ENCODE results near the gene KRTAP4-9. TPM values are rescaled to one million over a fixed set of nuclear protein-coding genes. Genes with fewer than 3 reads are reported as not detected.
"Not testable (repeated sequence)": the region's sequence is repeated elsewhere in the genome, so short reads cannot be mapped to it uniquely, and the experiment has no call there.

Gene KRTAP4-9
- polyA plus RNA-seq, 4 donors: not detected

DNA sequence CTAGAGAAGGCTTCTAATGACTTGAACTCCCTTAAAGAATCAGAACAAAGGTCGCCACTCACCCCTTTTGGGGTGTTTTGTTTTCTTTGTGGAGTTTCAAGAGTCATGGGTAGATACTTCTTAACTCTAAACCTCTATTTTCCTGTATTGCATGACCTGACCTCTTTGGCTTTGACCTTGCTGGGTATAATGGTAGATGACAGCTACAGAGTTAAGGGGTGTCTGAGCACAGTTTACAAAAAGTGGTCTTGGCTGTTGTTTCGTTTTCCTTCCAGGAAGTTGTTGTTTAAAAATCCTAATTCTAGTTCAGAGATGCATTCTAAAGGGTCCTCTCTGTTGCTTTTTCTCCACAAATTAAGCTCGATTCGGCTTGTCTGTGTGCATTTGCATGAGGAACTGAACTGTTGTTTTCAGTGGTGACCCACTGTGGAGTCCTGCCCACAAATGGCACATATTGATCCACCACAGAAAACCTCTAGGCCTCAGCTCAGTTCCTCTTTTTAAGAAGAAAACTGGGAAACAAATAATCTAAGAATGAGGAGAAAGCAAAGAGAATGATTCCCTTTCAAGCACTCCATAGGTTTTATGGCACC, 16.3 kb upstream of the KRTAP4-9 start:
- DNase-seq (ENCODE audit: low read depth in 4 of 4, low spot score in 3 of 4): not testable (repeated sequence)

DNA sequence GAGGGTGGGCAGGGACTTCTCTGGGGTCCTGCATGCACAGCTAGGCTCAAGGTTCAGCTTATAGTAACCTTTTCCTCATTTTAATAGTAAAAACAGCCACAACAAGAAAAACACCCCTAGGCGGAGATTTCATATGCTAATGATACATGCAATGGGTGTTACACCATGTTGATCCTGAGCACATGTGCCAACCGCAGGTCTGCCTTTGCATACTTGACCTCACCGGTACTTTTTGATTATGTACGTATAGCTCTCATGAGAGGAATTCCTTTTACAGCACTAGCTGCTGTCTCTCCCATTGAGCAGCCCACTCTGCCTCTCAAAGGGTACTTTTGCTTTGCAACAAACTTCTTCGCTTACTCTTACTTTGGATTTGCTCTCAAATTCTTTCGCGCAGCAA, 9.1 kb upstream of the KRTAP4-9 start:
- DNase-seq (ENCODE audit: low read depth in 4 of 4, low spot score in 3 of 4): no peak

DNA sequence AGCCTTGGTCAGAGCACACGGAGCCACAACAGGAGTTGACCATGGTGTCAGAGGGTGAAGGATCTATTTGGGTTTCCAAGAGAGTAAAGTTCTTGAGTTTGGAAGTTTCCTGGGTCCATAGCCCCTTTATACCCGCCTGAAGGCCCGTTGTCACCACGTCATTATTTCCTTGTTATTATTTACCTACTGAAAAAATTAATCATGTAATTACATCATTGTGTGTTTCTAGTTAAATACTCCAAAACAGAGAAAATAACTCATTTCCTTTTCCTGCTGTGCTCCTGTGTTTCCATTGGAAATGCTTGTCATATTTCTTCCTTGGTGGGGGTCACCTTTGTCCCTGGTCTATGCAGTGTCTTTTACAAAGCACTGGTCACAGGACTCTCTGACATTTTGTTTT, 7.1 kb upstream of the KRTAP4-9 start, which contains the start of gene KRTAP4-8:
TSS of gene KRTAP4-8 (minus strand) at position 101 of the 400 bp plus-strand sequence. CDS start at position 43, 58 bp downstream.
- DNase-seq (ENCODE audit: low read depth in 4 of 4, low spot score in 3 of 4): no peak

- DNase-seq (ENCODE audit: low read depth in 4 of 4, low spot score in 3 of 4): no peak
These were observed 6.7 kb upstream of the KRTAP4-9 start for GRCh38 chr17:41098481-41098880.

GRCh38 chr17:41099682-41100480, 5.3 kb upstream of the KRTAP4-9 start:
- DNase-seq (ENCODE audit: low read depth in 4 of 4, low spot score in 3 of 4): not testable (repeated sequence)

DNA sequence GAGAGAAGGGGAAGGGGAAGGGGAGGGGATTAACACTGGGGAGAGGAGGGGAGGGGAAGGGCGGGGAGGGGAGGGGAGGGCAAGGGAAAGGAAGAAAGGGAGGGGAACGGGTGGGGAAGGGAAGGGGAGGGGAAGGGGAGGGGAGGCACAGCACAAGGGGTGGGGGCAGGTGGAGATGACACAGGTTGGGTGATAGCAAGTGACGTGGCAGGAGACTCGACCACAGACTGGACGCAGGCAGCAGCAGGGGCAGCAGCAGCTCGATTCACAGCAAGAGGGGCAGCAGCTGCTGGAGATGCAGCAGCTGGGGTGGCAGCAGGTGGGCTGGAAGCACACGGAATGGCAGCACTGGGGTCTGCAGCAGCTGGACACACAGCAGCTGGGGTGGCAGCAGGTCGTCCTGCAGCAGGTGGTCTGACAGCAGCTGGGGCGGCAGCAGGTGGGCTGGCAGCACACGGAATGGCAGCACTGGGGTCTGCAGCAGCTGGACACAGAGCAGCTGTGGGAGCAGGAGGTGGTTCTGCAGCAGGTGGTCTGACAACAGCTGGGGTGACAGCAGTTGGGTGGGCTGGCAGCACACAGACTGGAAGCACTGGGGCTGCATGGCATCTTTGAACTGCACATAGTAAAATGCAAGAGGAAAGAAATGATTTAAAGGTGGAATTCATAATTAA, 3.5 kb upstream of the KRTAP4-9 start, which contains the start of gene KRTAP4-16:
TSS of gene KRTAP4-16 (minus strand) at position 624 of the 674 bp plus-strand sequence. CDS start at position 624, 0 bp downstream.
- DNase-seq (ENCODE audit: low read depth in 4 of 4, low spot score in 3 of 4): no peak

GRCh38 chr17:41103896-41104295, 1.3 kb upstream of the KRTAP4-9 start:
- DNase-seq (ENCODE audit: low read depth in 4 of 4, low spot score in 3 of 4): no peak

- DNase-seq (ENCODE audit: low read depth in 4 of 4, low spot score in 3 of 4): not testable (repeated sequence)
These were observed 677 bp upstream of the KRTAP4-9 start for GRCh38 chr17:41104386-41105038.

DNA sequence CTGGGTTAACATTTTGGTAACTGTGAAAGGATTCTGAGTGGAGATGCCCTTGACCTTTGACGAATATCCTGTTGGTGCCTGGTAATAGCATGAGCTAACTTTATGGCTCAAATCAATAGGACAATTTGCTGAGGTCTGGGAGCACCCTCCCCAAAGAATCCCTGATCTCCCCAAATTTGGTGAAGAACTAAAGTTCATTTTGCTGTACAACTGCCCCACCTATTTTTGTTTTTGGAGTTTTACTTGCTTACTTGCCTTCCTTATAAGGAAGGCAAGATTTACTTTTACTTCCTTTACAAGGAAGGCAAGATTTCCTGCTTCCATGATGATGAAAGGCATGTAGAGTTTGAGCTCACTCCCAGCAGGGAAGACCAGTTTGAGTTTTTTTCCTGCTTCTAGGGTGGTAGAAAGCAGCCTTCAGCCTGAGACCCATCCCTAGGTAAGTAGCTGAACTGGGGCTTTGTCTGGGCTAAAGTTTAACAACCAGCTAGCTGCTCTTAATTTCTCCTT, 2.8 kb downstream of the KRTAP4-9 start:
- no peak for DNase-seq (ENCODE audit: low read depth in 4 of 4, low spot score in 3 of 4)

DNA sequence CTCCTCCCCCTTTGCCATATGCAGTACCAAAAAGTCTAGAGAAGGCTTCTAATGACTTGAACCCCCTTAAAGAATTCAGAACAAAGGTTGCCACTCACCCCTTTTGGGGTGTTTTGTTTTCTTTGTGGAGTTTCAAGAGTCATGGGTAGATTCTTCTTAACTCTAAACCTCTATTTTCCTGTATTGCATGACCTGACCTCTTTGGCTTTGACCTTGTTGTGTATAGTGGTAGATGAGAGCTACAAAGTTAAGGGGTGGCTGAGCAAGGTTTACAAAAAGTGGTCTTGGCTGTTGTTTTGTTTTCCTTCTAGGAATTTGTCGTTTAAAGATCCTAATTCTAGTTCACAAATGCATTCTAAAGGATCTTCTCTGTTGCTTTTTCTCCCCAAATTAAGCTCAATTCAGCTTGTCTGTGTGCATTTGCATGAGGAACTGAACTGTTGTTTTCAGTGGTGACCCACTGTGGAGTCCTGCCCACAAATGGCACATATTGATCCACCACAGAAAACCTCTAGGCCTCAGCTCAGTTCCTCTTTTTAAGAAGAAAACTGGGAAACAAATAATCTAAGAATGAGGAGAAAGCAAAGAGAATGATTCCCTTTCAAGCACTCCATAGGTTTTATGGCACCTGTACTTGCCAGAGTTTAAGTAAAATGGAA, 3.7 kb downstream of the KRTAP4-9 start:
- not testable (repeated sequence) for DNase-seq (ENCODE audit: low read depth in 4 of 4, low spot score in 3 of 4)

DNA sequence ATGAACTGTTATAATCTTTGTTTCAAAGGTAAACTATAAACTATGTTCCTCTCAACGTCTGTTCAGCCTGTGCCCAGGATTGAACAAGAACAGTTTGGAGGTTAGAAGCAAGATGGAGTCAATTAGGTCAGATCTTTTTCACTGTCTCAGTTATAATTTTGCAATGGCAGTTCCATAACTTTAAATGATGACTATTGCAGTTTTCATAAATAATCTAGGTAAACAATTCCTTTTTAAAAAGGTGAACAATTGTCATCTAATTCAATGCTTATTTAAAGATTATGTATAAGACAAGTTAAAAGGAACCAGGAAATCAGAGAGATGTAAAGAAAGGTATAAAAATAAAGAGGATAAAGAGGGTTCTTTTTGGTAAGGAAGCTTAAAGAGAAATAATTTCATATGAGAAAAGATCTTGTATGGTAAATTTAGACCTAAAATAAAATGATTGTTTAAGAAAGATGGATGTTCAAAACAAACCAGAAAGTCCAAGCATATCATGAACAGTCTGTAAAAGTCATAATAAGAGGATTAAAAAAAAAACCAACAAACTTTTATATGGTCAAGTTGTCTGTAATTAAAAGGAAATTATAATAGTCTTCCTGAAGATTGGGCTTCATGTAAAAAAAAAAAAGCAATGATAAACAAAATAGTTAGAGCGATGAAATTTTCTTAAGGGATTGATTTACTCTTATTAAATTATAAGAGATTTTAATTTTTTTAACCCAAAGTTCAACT, 6.1 kb downstream of the KRTAP4-9 start:
- DNase-seq (ENCODE audit: low read depth in 4 of 4, low spot score in 3 of 4): no peak

GRCh38 chr17:41116297-41116696, 11.1 kb downstream of the KRTAP4-9 start:
- DNase-seq (ENCODE audit: low read depth in 4 of 4, low spot score in 3 of 4): no peak

DNA sequence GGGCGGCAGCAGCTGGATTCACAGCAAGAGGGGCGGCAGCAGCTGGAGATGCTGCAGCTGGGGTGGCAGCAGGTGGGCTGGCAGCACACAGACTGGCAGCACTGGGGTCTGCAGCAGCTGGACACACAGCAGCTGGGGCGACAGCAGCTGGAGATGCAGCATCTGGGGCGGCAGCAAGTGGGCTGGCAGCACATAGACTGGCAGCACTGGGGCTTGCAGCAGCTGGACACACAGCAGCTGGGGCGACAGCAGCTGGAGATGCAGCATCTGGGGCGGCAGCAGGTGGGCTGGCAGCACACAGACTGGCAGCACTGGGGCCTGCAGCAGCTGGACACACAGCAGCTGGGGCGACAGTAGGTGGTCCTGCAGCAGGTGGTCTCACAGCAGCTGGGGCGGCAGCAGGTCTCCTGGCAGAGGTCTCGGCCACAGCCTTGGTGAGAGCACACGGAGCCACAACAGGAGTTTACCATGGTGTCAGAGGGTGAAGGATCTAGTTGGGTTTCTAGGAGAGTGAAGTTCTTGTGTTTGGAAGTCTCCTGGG, 12.7 kb downstream of the KRTAP4-9 start, which contains the start of gene KRTAP4-11:
TSS of gene KRTAP4-11 (minus strand) at position 528 of the 541 bp plus-strand sequence. CDS start at position 470, 58 bp downstream.
- not testable (repeated sequence) for DNase-seq (ENCODE audit: low read depth in 4 of 4, low spot score in 3 of 4)

- DNase-seq (ENCODE audit: low read depth in 4 of 4, low spot score in 3 of 4): no peak
These were observed 13.5 kb downstream of the KRTAP4-9 start for GRCh38 chr17:41118721-41119120.

GRCh38 chr17:41119696-41120690, 14.8 kb downstream of the KRTAP4-9 start:
- not testable (repeated sequence) for DNase-seq (ENCODE audit: low read depth in 4 of 4, low spot score in 3 of 4)

GRCh38 chr17:41121742-41122141, 16.6 kb downstream of the KRTAP4-9 start:
- DNase-seq (ENCODE audit: low read depth in 4 of 4, low spot score in 3 of 4): no peak

DNA sequence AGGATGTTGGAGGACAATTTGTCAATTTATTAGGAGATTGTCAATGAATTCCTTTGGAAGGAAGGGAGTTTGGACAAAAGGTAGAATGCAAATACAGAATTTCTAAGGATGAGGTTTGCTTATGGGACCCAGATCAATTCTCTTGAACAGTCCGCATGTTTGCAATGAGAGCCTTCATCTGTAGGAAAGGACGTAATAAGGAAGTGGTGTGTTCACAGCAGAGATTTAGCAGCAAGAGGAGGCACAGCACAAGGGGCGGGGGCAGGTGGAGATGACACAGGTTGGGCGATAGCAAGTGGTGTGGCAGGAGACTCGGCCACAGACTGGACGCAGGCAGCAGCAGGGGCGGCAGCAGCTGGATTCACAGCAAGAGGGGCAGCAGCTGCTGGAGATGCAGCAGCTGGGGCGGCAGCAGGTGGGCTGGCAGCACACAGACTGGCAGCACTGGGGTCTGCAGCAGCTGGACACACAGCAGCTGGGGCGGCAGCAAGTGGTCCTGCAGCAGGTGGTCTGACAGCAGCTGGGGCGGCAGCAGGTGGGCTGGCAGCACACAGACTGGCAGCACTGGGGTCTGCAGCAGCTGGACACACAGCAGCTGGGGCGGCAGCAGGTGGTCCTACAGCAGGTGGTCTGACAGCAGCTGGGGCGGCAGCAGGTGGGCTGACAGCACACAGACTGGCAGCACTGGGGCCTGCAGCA, 18.3 kb downstream of the KRTAP4-9 start:
- DNase-seq (ENCODE audit: low read depth in 4 of 4, low spot score in 3 of 4): not testable (repeated sequence)

Data from right renal pelvis (tissue), 4 donors.